ENCODE data around the gene CER1.

Gene CER1

GRCh38 chr9:14710804-14711203 lies 11.7 kb downstream of the CER1 start:
- no peaks in the 10 kb centered on the region for H3K4me1 ChIP-seq (ENCODE audit: insufficient read depth, low read length, severe bottlenecking)
- H4K20me1 ChIP-seq (ENCODE audit: insufficient read depth, low read length), result no peaks in the 10 kb centered on the region
- H3K9me2 ChIP-seq (ENCODE audit: low read depth, low read length), result no peaks in the 10 kb centered on the region
- no peaks in the 10 kb centered on the region; the same call in 1 of the 2 replicates for H3K27me3 ChIP-seq (ENCODE audit: insufficient read depth, low read length)
- H3K79me2 ChIP-seq (ENCODE audit: insufficient read depth, low read length), result no peaks in the 10 kb centered on the region
- no peak overlapping the region for H3K4me2 ChIP-seq (ENCODE audit: low read length)
- H2AFZ ChIP-seq (ENCODE audit: low read length), result no peak overlapping the region
- H3K4me3 ChIP-seq (ENCODE audit: low read depth, low read length, poor library complexity, severe bottlenecking), result no peak overlapping the region
- no peaks in the 10 kb centered on the region for H3F3A ChIP-seq (ENCODE audit: insufficient read depth, low read length)
- H3K27ac ChIP-seq (ENCODE audit: low read depth, low read length, poor library complexity, severe bottlenecking), result no peak overlapping the region
- H3K9ac ChIP-seq (ENCODE audit: low read length), result no peak overlapping the region
- TF ChIP-seq EZH2 (IDR thresholded peaks at IDR 0.05; ENCODE audit: borderline replicate concordance, low read length) (no peak), CTCF (IDR thresholded peaks at IDR 0.05; ENCODE audit: low read length) (no peak)
- H3K36me3 ChIP-seq (ENCODE audit: insufficient read depth, low read length), result no peaks in the 10 kb centered on the region
- H3K9me3 ChIP-seq (ENCODE audit: low read length), result peaks cover 4% of the 10 kb centered on the region; the same call in 1 of the 2 replicates

DNA sequence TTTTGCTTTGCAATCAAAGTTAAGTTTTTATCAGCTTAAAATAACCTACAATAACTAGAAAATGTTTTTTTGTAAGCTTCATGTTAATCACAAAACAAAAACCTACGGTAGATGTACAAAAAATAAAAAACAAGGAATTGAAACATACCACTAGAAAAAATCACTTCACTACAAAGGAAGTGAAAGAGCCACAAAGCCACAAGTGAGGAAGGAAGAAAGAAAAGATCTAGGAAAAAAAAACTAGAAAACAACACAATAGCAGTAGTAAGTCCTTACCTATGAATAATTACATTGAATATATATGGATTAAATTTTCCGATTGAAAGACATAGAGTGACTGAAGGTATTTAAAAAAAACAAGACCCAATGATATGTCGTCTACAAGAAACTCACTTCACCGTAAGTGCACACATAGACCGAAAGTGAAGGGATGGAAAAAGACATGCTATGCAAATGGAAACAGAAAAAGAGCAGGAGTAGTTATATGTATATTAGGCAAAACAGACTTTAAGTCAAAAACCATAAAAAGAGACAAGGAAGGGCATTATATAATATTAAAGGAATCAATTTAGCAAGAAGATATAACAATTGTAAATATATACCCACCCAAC lies 15.9 kb downstream of the CER1 start:
- H3K4me2 ChIP-seq (ENCODE audit: low read length), result no peak overlapping the region
- TF ChIP-seq CTCF (IDR thresholded peaks at IDR 0.05; ENCODE audit: low read length) (no peak), EZH2 (IDR thresholded peaks at IDR 0.05; ENCODE audit: borderline replicate concordance, low read length) (no peak)

GRCh38 chr9:14705079-14705478 lies 17.5 kb downstream of the CER1 start:
- Histone ChIP-seq H3K9me2 (ENCODE audit: low read depth, low read length) (no peaks in the 10 kb centered on the region), H3K9ac (ENCODE audit: low read length) (no peak overlapping the region), H3K9me3 (ENCODE audit: low read length) (peaks cover 17% of the 10 kb centered on the region; the same call in 1 of the 2 replicates), H4K20me1 (ENCODE audit: insufficient read depth, low read length) (no peaks in the 10 kb centered on the region), H3K27ac (ENCODE audit: low read depth, low read length, poor library complexity, severe bottlenecking) (no peak overlapping the region), H3F3A (ENCODE audit: insufficient read depth, low read length) (no peaks in the 10 kb centered on the region), H3K79me2 (ENCODE audit: insufficient read depth, low read length) (no peaks in the 10 kb centered on the region), H3K4me2 (ENCODE audit: low read length) (no peak overlapping the region), H2AFZ (ENCODE audit: low read length) (no peak overlapping the region), H3K4me3 (ENCODE audit: low read depth, low read length, poor library complexity, severe bottlenecking) (no peak overlapping the region), H3K36me3 (ENCODE audit: insufficient read depth, low read length) (no peaks in the 10 kb centered on the region), H3K27me3 (ENCODE audit: insufficient read depth, low read length) (no peaks in the 10 kb centered on the region; the same call in 1 of the 2 replicates), H3K4me1 (ENCODE audit: insufficient read depth, low read length, severe bottlenecking) (no peaks in the 10 kb centered on the region)
- TF ChIP-seq EZH2 (IDR thresholded peaks at IDR 0.05; ENCODE audit: borderline replicate concordance, low read length), result no peak
- TF ChIP-seq CTCF (IDR thresholded peaks at IDR 0.05; ENCODE audit: low read length), result no peak

More for the DNA sequence above, 15.9 kb downstream of the CER1 start:
- H3K4me1 ChIP-seq (ENCODE audit: insufficient read depth, low read length, severe bottlenecking), result no peaks in the 10 kb centered on the region
- peaks cover 17% of the 10 kb centered on the region; the same call in 1 of the 2 replicates for H3K9me3 ChIP-seq (ENCODE audit: low read length)
- H3K79me2 ChIP-seq (ENCODE audit: insufficient read depth, low read length), result no peaks in the 10 kb centered on the region
- H3K36me3 ChIP-seq (ENCODE audit: insufficient read depth, low read length), result no peaks in the 10 kb centered on the region
- no peak overlapping the region for H3K4me3 ChIP-seq (ENCODE audit: low read depth, low read length, poor library complexity, severe bottlenecking)
- H4K20me1 ChIP-seq (ENCODE audit: insufficient read depth, low read length), result no peaks in the 10 kb centered on the region
- H3K9me2 ChIP-seq (ENCODE audit: low read depth, low read length), result no peaks in the 10 kb centered on the region
- no peaks in the 10 kb centered on the region for H3F3A ChIP-seq (ENCODE audit: insufficient read depth, low read length)
- no peak overlapping the region for H2AFZ ChIP-seq (ENCODE audit: low read length)
- no peak overlapping the region for H3K27ac ChIP-seq (ENCODE audit: low read depth, low read length, poor library complexity, severe bottlenecking)
- H3K27me3 ChIP-seq (ENCODE audit: insufficient read depth, low read length), result no peaks in the 10 kb centered on the region; the same call in 1 of the 2 replicates
- no peak overlapping the region for H3K9ac ChIP-seq (ENCODE audit: low read length)
